IMR-90 (cell line): Measurements from ENCODE around the gene GDI2. TPM values are rescaled to one million over a fixed set of nuclear protein-coding genes. Genes with fewer than 3 reads are reported as not detected.

Experiments
- ATAC-seq: fragments of 200-7000 bp; cut with Tn5 transposase; 2 replicates; pipeline ENCODE4 v1.9.1; 2020; ENCODE audit warnings: low read depth, mild to moderate bottlenecking, moderate library complexity
- BruUV-seq: library from RNA; stranded (reverse); fragments of 400-500 nt; replicated peaks from 2 replicates; lab custom pipeline; 2021; lab: Mats Ljungman, UMichigan
- CTCF ChIA-PET: fragments of 300-600 bp; formaldehyde crosslinking; extraction: SDS; loops from one replicate; lab custom pipeline; 2021; ENCODE audit warnings: antibody characterized with exemption; lab: Yijun Ruan, JAX
- POLR2A ChIA-PET: fragments of 300-600 bp; sonication (Branson Sonifier 250); formaldehyde crosslinking; loops from one replicate; lab custom pipeline; 2022; ENCODE audit warnings: antibody characterized with exemption; ENCODE audit not compliant: unreplicated experiment; lab: Charles Lee
- DNase-seq: peaks from one replicate; pipeline ENCODE4 v3.0.0; 2013
- H2AFZ ChIP-seq: replicated peaks from 2 replicates; pipeline ENCODE3; 2013; ENCODE audit warnings: low read length, mild to moderate bottlenecking; ENCODE audit not compliant: poor library complexity
- H2AK5ac ChIP-seq: 2 replicates; pipeline ENCODE4 v1.6.1; 2013; ENCODE audit warnings: low read depth, low read length, inconsistent platforms
- H2AK9ac ChIP-seq: replicated peaks from 2 replicates; pipeline ENCODE3; 2013; ENCODE audit warnings: mild to moderate bottlenecking, low read depth, low read length, moderate library complexity; ENCODE audit not compliant: poor library complexity
- H2BK120ac ChIP-seq: 2 replicates; pipeline ENCODE4 v1.6.1; 2013; ENCODE audit warnings: low read depth, low read length, inconsistent platforms
- H2BK15ac ChIP-seq: 3 replicates; pipeline ENCODE4 v1.6.1; 2013; ENCODE audit warnings: low read depth, low read length, inconsistent platforms
- H2BK20ac ChIP-seq: 2 replicates; pipeline ENCODE4 v1.6.1; 2013; ENCODE audit warnings: low read depth, mild to moderate bottlenecking, inconsistent platforms, low read length, moderate library complexity
- H2BK5ac ChIP-seq: 2 replicates; pipeline ENCODE4 v1.6.1; 2013; ENCODE audit warnings: mild to moderate bottlenecking, low read depth, low read length, inconsistent platforms; ENCODE audit not compliant: poor library complexity, severe bottlenecking
- H3K14ac ChIP-seq: replicated peaks from 2 replicates; pipeline ENCODE4 v1.6.1; 2013; ENCODE audit warnings: low read depth, low read length, inconsistent platforms
- H3K18ac ChIP-seq: 2 replicates; pipeline ENCODE4 v1.6.1; 2013; ENCODE audit warnings: low read depth, low read length, control low read depth
- H3K23ac ChIP-seq: 2 replicates; pipeline ENCODE4 v1.6.1; 2013; ENCODE audit warnings: low read depth, low read length, inconsistent platforms
- H3K27ac ChIP-seq: 2 replicates; pipeline ENCODE4 v1.5.1; 2013; ENCODE audit warnings: mild to moderate bottlenecking, control low read depth, low read length; ENCODE audit not compliant: insufficient read depth
- H3K27me3 ChIP-seq: 2 replicates; pipeline ENCODE4 v1.6.1; 2013; ENCODE audit warnings: low read length; ENCODE audit not compliant: control insufficient read depth, insufficient read depth
- H3K36me3 ChIP-seq: 2 replicates; pipeline ENCODE4 v1.6.1; 2013; ENCODE audit warnings: low read length, mixed read lengths; ENCODE audit not compliant: control insufficient read depth, insufficient read depth
- H3K4ac ChIP-seq: 2 replicates; pipeline ENCODE4 v1.6.1; 2013; ENCODE audit warnings: low read depth, low read length, inconsistent platforms
- H3K4me1 ChIP-seq: 2 replicates; pipeline ENCODE4 v1.6.1; 2013; ENCODE audit warnings: low read length, mixed read lengths; ENCODE audit not compliant: control insufficient read depth, insufficient read depth
- H3K4me2 ChIP-seq: 2 replicates; pipeline ENCODE4 v1.6.1; 2013; ENCODE audit warnings: low read depth, mild to moderate bottlenecking, control low read depth, low read length, moderate library complexity
- H3K4me3 ChIP-seq: 2 replicates; pipeline ENCODE4 v1.5.1; 2013; ENCODE audit warnings: low read depth, mild to moderate bottlenecking, control low read depth, low read length, moderate library complexity; ENCODE audit not compliant: insufficient read depth
- H3K56ac ChIP-seq: 2 replicates; pipeline ENCODE4 v1.6.1; 2013; ENCODE audit warnings: low read length, inconsistent platforms; ENCODE audit not compliant: insufficient read depth; ENCODE audit errors: extremely low read depth
- H3K79me1 ChIP-seq, 2 experiments: 2 replicates each; pipeline ENCODE4 v1.6.1; 2013; ENCODE audit warnings: low read length in 2 of 2, inconsistent platforms in 1 of 2, low read depth in 1 of 2
- H3K9ac ChIP-seq: 2 replicates; pipeline ENCODE4 v1.6.1; 2013; ENCODE audit warnings: low read depth, low read length, control low read depth
- H3K9me1 ChIP-seq: 2 replicates; pipeline ENCODE4 v1.6.1; 2013; ENCODE audit warnings: low read length, inconsistent platforms; ENCODE audit not compliant: insufficient read depth
- H3K9me3 ChIP-seq: 2 replicates; pipeline ENCODE4 v1.6.1; 2013; ENCODE audit warnings: low read length; ENCODE audit not compliant: control insufficient read depth, insufficient read depth
- H4K20me1 ChIP-seq: 2 replicates; pipeline ENCODE4 v1.6.1; 2013; ENCODE audit warnings: low read length, inconsistent platforms; ENCODE audit not compliant: insufficient read depth
- H4K5ac ChIP-seq: 2 replicates; pipeline ENCODE4 v1.6.1; 2013; ENCODE audit warnings: mild to moderate bottlenecking, low read depth, low read length, control low read depth
- H4K8ac ChIP-seq, 2 experiments: 2 replicates each; pipeline ENCODE4 v1.6.1; 2013; ENCODE audit warnings: low read depth in 2 of 2, low read length in 2 of 2, control low read depth in 1 of 2, inconsistent platforms in 1 of 2
- H4K91ac ChIP-seq: 2 replicates; pipeline ENCODE4 v1.6.1; 2013; ENCODE audit warnings: low read depth, low read length, inconsistent platforms; ENCODE audit not compliant: insufficient read depth
- BHLHE40 ChIP-seq: fragments of 150-350 bp; IDR thresholded peaks from 2 replicates; pipeline ENCODE4 v1.6.1; 2016; ENCODE audit warnings: mild to moderate bottlenecking, low read depth, low read length
- CEBPB ChIP-seq: IDR thresholded peaks from 2 replicates; pipeline ENCODE4 v1.6.1; 2012; ENCODE audit warnings: low read depth, low read length, improper control_type of control experiment
- CHD1 ChIP-seq: IDR thresholded peaks from 2 replicates; pipeline ENCODE4 v1.6.1; 2012; ENCODE audit warnings: low read depth, low read length, improper control_type of control experiment
- FOS ChIP-seq: fragments of 150-350 bp; IDR thresholded peaks from 2 replicates; pipeline ENCODE4 v1.6.1; 2016; ENCODE audit warnings: low read depth, low read length
- MAFK ChIP-seq: IDR thresholded peaks from 2 replicates; pipeline ENCODE4 v1.6.1; 2012; ENCODE audit warnings: low read depth, low read length, improper control_type of control experiment
- MAZ ChIP-seq: IDR thresholded peaks from 2 replicates; pipeline ENCODE4 v1.6.1; 2012; ENCODE audit warnings: low read depth, mild to moderate bottlenecking, low read length, improper control_type of control experiment, moderate library complexity, borderline replicate concordance
- NFE2L2 ChIP-seq: fragments of 150-350 bp; IDR thresholded peaks from 2 replicates; pipeline ENCODE4 v1.6.1; 2016; ENCODE audit warnings: low read depth, mild to moderate bottlenecking, low read length
- POLR2A ChIP-seq: IDR thresholded peaks from 2 replicates; pipeline ENCODE4 v1.6.1; 2012; ENCODE audit warnings: mild to moderate bottlenecking, low read depth, low read length
- RAD21 ChIP-seq: IDR thresholded peaks from 2 replicates; pipeline ENCODE4 v1.6.1; 2012; ENCODE audit warnings: low read length, improper control_type of control experiment
- RCOR1 ChIP-seq: IDR thresholded peaks from 2 replicates; pipeline ENCODE4 v1.6.1; 2012; ENCODE audit warnings: mild to moderate bottlenecking, low read length, improper control_type of control experiment; ENCODE audit not compliant: insufficient replicate concordance
- RFX5 ChIP-seq: IDR thresholded peaks from 2 replicates; pipeline ENCODE4 v1.8.0; 2012; ENCODE audit warnings: low read depth, mild to moderate bottlenecking, low read length, moderate library complexity
- SMC3 ChIP-seq: fragments of 150-350 bp; IDR thresholded peaks from 2 replicates; pipeline ENCODE4 v1.6.1; 2016; ENCODE audit warnings: low read depth, mild to moderate bottlenecking, antibody characterized with exemption, low read length, moderate library complexity
- WGBS, 2 experiments: methylation state at CpG; one replicate each; pipeline versions ENCODE4 v1.1.5 to v1.1.7; 2013; ENCODE audit warnings: missing lambda C conversion rate in 2 of 2; ENCODE audit not compliant: insufficient read length in 1 of 2; ENCODE audit errors: extremely low coverage in 2 of 2; 5-methylcytosine and 5-hydroxymethylcytosine counted together
- dilution Hi-C: fragments of 300-500 bp; cut with HindIII; formaldehyde crosslinking; loops from one replicate; pipeline ENCODE4 v1.14.3; 2018; ENCODE audit warnings: low sequenced_read_pairs; ENCODE audit not compliant: unreplicated experiment
- in situ Hi-C: fragments of 300-500 bp; cut with MboI; formaldehyde crosslinking; loops from 3 replicates; pipeline ENCODE4 v1.14.3; 2019; ENCODE audit warnings: low sequenced_read_pairs, inconsistent platforms, mixed read lengths
- intact Hi-C: fragments of 100-400 bp; cut with micrococcal nuclease; formaldehyde crosslinking; loops from 2 replicates; pipeline ENCODE4 v1.10.0; 2022
- polyA plus RNA-seq, 3 experiments: library from polyadenylated mRNA; depleted of rRNA; stranded (reverse); fragments of >200 nt; gene quantifications; 2 replicates each; pipeline ENCODE4 v1.2.3, GENCODE V29; 2012; ENCODE audit warnings: low replicate concordance in 1 of 3
- total RNA-seq: library from RNA; depleted of rRNA; stranded (reverse); fragments of >200 nt; gene quantifications from 2 replicates; pipeline ENCODE4 v1.2.3, GENCODE V29; 2012
- TF ChIP-seq, protein P1 (sequence below): conservative IDR thresholded peaks from 2 replicates; pipeline ENCODE4 v1.5.1; 2012; ENCODE audit warnings: mild to moderate bottlenecking, low read depth, low read length, improper control_type of control experiment
- TF ChIP-seq, protein P2 (sequence below): fragments of 150-350 bp; IDR thresholded peaks from 2 replicates; pipeline ENCODE4 v1.6.1; 2017; ENCODE audit warnings: mild to moderate bottlenecking, antibody characterized with exemption, low read length, low read depth
- TF ChIP-seq, protein P3 (sequence below): fragments of 150-350 bp; IDR thresholded peaks from 2 replicates; pipeline ENCODE4 v1.6.1; 2016; ENCODE audit warnings: low read depth, mild to moderate bottlenecking, low read length, moderate library complexity, borderline replicate concordance

Gene GDI2
- total and polyA plus RNA-seq, 2 of the 4 experiments (the other 2 are of a cell fraction): 171 to 396 TPM

DNA sequence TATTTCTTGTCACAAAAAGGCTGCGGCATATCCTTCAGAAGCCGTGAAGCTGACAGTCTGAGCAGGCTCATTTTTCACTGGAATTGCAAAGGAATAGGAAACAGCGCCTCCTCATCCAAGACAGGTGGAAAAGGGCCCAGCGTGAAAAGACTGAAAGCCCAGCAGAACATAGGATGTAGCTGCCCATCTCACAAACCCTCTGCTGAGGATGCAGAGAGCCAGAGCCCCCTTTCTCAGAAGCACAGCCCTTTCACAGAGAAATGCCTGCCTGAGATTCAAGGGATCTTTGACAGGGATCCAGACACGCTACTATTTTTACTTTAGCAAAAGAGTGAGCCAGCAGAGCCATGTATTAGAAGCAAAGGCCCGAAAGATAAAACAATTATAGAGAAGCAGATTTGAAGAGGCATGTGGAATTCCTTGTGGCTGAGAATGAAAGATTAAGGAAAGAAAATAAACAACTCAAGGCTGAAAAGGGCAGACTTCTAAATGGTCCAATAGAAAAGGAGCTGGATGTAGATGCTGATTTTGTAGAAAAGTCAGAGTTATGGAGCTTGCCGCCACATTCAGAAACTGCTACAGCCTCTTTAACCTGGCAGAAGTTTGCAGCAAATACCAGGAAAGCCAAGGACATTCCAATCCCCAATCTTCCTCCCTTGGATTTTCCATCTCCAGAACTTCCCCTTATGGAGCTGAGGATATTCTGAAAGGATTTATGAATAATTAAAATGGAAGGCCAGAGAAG, 36.9 kb downstream of the GDI2 start:
- Histone ChIP-seq H3K4me2 (peak overlapping the region; percentile 64), H3K4me1 (peaks cover 13% of the 10 kb centered on the region), H3K79me1 (peaks cover 40 to 69% of the 10 kb centered on the region in 2 experiments), H2AK9ac (no peak overlapping the region), H2BK15ac (no peak overlapping the region), H2BK5ac (peak overlapping the region; percentile 20), H3K56ac (no peak overlapping the region), H4K91ac (no peak overlapping the region), H3K9ac (no peak overlapping the region), H4K20me1 (peaks cover 72% of the 10 kb centered on the region), H3K4me3 (no peak overlapping the region), H3K27ac (peak overlapping the region; percentile 65; the same call in 1 of the 2 replicates), H4K5ac (no peak overlapping the region), H3K18ac (no peak overlapping the region), H2BK120ac (no peak overlapping the region), H3K23ac (no peak overlapping the region), H4K8ac (no peak overlapping the region), H3K14ac (no peak overlapping the region), H3K36me3 (peaks cover 25% of the 10 kb centered on the region), H2BK20ac (no peak overlapping the region), H2AK5ac (no peak overlapping the region), H3K9me3 (no peaks in the 10 kb centered on the region), H3K4ac (0 out of 2 replicates have a peak overlapping the region, but pooled peaks have one; percentile 5), H2AFZ (no peak overlapping the region), H3K9me1 (peaks cover 25% of the 10 kb centered on the region), H3K27me3 (no peaks in the 10 kb centered on the region)
- in situ Hi-C loops: no loop called here
- dilution Hi-C loops: no loop called here
- ChIA-PET CTCF (interaction anchor here (1.9 kb wide), 1 partner anchor 11 kb away, joined by 5 read pairs; no protein-coding TSS in a partner anchor), POLR2A (no interaction called here)
- 94% methylated on average over 3 of the region's 7 CpGs; no CpG with 5 or more reads in 1 of the 2 experiments for WGBS, 2 experiments
- DNase-seq (peak; percentile 50), ATAC-seq (peak; percentile 76)
- intact Hi-C loops: no loop called here
- no TSS peak for BruUV-seq
- no peak for TF ChIP-seq SMC3
- no peak for TF ChIP-seq NFE2L2
- no peak for TF ChIP-seq FOS
- TF ChIP-seq MAZ: no peak
- no peak for TF ChIP-seq RCOR1
- TF ChIP-seq MAFK: no peak
- TF ChIP-seq POLR2A: no peak
- TF ChIP-seq, protein P1, sequence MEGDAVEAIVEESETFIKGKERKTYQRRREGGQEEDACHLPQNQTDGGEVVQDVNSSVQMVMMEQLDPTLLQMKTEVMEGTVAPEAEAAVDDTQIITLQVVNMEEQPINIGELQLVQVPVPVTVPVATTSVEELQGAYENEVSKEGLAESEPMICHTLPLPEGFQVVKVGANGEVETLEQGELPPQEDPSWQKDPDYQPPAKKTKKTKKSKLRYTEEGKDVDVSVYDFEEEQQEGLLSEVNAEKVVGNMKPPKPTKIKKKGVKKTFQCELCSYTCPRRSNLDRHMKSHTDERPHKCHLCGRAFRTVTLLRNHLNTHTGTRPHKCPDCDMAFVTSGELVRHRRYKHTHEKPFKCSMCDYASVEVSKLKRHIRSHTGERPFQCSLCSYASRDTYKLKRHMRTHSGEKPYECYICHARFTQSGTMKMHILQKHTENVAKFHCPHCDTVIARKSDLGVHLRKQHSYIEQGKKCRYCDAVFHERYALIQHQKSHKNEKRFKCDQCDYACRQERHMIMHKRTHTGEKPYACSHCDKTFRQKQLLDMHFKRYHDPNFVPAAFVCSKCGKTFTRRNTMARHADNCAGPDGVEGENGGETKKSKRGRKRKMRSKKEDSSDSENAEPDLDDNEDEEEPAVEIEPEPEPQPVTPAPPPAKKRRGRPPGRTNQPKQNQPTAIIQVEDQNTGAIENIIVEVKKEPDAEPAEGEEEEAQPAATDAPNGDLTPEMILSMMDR: no peak
- no peak for TF ChIP-seq CEBPB
- TF ChIP-seq, protein P2, sequence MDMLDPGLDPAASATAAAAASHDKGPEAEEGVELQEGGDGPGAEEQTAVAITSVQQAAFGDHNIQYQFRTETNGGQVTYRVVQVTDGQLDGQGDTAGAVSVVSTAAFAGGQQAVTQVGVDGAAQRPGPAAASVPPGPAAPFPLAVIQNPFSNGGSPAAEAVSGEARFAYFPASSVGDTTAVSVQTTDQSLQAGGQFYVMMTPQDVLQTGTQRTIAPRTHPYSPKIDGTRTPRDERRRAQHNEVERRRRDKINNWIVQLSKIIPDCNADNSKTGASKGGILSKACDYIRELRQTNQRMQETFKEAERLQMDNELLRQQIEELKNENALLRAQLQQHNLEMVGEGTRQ: no peak
- TF ChIP-seq RFX5: no peak
- TF ChIP-seq BHLHE40: no peak
- TF ChIP-seq RAD21: no peak
- TF ChIP-seq, protein P3, sequence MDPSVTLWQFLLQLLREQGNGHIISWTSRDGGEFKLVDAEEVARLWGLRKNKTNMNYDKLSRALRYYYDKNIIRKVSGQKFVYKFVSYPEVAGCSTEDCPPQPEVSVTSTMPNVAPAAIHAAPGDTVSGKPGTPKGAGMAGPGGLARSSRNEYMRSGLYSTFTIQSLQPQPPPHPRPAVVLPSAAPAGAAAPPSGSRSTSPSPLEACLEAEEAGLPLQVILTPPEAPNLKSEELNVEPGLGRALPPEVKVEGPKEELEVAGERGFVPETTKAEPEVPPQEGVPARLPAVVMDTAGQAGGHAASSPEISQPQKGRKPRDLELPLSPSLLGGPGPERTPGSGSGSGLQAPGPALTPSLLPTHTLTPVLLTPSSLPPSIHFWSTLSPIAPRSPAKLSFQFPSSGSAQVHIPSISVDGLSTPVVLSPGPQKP: no peak
- TF ChIP-seq CHD1: no peak
